GM18502 (cell line): ENCODE measurements around the gene SELENON.

Experiments used
- ATAC-seq: cut with Tn5 transposase; IDR thresholded peaks from one replicate; pipeline ENCODE4 v1.9.1; 2021; ENCODE audit warnings: mild to moderate bottlenecking; ENCODE audit not compliant: unreplicated experiment, poor library complexity

SELENON gene

GRCh38 chr1:25769625-25770383 is 30.2 kb upstream of the SELENON start:
- no peak for ATAC-seq

DNA sequence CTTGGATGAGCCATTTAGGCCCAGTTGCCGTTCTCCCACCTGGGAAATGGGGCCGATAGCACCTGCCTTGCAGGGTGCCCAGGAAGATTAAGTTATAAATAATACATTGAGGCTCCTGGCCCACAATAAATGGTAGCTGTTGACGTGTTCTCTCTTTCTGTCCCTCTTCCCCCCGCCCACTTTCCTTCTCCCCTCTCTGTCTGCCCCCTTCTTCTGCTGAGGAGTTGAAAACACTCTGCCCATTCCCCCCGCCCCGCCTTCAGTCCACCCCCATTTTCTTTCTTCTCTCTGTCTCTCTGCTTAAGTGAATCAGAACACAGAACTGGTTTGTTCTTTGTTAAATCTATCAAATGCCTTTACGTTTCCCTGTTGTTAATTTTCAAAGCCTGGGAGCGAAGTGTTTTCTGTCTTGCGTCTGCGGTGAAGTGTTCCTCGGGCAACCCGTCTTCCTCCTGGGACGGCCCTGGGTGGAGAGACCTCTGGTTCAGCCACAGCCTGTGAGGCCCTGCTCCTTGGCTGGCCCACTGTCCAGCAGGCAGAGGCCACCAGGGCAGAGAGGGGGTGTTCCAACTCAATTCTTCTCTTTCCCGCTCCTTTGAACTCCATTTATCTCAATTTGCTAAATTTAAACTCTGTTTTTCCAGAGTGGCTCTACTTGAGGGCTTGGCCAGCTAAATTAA is 29.3 kb upstream of the SELENON start:
- ATAC-seq = no peak

- ATAC-seq = no peak
These were observed 28.5 kb upstream of the SELENON start for GRCh38 chr1:25771221-25772114.

DNA sequence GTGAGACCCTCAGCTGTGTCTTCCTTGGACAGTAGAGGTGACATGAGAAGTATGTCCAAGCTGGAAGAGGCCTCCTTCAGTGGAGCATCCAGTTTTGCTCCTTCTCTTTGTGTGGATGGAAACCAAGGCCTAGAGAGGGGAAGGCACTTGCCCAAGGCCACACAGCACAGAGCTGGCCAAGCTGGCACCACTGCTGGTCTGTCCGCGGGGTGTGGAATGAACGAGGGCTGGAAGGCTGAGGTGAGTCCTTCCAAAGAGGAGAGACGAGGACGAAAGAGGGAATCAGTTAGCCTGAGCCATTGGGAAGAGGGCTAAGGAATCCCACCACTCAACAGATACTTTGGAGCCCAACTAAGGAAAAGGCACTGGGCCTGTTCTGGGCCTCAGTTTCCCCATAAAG is 27.8 kb upstream of the SELENON start:
- ATAC-seq = no peak

- no peak for ATAC-seq
These were observed 27.2 kb upstream of the SELENON start for GRCh38 chr1:25772692-25773245.

DNA sequence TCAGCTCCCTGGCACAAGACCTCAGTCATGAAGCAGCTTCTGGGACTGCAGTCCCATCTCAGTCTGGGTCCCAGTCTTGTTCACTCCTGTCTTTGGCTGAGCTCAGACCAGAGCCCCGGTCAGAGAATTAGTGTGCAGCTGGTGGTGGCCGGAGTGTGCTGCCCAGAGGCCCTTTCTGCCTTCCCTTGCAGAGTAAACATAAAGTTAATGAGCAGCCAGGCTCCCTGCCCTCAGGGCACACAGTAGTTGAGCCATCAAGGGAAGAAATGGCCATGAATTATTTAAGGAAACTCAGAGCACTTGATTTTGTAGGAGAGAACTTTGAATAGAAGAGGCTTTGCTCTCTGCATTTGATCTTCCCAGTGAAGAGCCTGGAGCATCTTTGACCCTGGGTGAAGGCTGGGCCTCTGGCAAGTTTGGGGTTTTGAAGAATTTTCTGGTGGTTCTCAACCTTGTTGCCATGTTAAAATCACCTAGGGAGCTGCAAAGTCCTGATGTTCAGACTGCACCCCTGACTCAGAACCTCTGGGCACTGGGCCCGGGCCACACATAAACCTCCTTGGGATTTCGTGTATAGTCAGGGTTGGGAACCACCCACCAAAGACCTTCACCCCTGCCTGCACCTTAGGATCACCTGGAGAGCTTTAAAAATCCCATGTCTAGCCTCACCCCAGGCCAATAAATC is 26.4 kb upstream of the SELENON start:
- ATAC-seq = no peak

- ATAC-seq = no peak
These were observed 25.7 kb upstream of the SELENON start for GRCh38 chr1:25774206-25774803.

GRCh38 chr1:25774921-25775771 is 24.8 kb upstream of the SELENON start:
- no peak for ATAC-seq

GRCh38 chr1:25779388-25779787 is 20.6 kb upstream of the SELENON start:
- ATAC-seq = no peak

DNA sequence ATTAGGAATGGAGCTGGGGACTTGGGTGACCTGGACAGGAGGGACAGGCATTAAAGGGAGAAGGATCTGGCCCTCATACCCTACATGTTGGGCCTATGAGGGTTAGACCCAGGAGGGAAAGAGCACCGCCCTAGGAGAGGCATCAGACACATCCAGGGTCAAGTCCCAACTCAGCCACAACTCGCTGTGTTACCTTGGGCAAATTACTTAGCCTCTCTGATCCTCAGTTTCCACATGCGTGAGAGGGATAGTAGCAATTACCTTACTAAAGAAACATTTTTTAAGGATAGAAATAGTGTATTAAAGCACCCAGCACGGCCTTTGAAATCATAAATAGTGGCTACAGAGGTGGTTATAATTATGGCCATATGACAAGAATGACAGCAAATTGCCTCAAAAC is 20.1 kb upstream of the SELENON start:
- ATAC-seq = no peak

DNA sequence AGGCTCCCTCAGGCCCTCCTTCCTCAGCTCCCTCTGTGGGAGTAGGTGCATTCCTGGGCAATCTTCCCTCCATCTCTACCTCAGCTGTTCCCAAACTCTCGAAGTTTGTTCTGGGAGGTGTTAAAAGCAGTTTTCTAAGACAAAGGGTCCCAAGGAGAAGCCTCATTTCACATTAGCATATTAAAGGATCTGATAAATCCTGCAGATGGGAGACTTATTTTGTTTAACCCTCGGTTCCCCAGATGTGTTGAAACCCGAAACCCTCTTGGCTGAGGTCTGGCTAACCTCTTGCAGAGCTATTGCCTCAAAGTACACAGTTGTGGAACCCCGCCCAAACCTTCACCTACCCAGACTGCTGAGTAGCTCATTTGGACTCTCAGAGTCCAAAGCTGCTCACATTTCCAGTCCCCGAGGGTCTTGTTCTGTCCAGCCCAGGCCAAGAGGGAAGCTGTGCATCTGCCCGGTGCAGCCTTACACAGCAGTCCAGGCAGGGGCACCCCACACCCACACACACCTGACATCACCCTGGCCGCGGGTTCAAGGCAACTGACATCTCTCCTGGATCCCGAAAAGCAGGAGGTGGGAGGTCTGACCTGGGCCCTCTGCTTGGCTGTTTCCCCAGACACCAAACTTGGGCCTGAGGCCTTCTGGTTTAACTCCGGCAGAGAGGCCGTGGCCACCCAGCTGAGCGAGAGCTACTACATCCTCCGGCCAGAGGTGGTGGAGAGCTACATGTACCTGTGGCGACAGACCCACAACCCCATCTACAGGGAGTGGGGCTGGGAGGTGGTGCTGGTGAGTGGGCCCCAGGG is 19.5 kb upstream of the SELENON start:
- no peak for ATAC-seq

GRCh38 chr1:25781130-25781433 is 18.9 kb upstream of the SELENON start:
- ATAC-seq = no peak

GRCh38 chr1:25782608-25783201 is 17.3 kb upstream of the SELENON start:
- ATAC-seq = no peak

DNA sequence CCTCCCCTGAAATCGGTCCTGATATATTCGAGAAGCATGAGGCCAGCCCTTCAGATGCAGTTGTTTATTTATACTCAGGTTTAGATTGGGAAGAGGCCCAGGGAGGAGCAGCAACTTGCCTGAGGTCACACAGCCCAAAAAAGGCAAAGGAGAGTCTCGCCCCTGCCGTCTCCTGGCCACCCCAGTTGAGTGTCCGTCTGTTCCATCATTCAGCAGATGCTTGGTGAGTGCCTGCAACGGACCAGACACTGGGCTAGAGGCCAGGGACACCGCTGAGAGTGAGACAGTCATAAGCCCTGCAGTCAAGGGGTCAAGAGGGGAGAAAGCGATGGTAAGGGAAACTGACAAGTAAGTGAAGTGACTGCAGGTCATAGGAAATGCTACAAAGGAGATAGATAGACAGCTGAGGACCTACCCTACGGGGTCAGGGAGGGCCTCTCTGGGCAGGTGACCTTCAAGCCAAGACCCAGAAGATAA is 15.4 kb upstream of the SELENON start:
- no peak for ATAC-seq

DNA sequence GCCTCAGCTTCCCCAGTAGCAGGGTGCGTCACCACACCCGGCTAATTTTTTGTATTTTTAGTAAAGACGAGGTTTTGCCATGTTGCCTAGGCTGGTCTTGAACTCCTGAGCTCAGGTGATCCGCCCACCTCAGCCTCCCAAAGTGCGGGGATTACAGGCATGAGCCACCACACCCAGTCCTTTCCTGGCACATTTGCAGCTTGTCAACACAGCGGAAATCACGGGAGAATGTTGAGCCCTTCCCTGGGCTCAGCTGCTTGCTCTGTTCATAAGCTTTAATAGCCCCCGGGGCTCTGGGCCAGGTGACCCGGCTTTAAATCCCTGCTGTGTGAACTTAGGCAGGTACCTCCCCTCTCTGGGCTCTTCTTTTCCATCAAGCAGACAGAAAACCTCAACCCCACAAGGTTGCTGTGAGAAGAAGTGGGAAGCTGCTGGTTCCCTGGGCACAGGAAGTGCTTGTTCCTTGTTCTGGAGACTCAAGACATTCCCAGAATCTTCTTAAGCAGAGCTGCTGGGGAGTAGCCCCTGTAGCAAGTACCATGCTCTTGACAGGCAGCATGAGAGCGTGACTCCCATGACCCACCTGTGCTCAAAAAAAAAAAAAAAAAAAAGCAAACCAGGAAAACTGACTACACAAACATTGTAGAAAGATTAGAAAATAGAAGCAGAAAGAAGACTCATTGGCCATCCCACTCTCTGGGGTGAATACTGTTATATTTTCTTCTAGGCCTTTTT is 14.5 kb upstream of the SELENON start:
- ATAC-seq = no peak

DNA sequence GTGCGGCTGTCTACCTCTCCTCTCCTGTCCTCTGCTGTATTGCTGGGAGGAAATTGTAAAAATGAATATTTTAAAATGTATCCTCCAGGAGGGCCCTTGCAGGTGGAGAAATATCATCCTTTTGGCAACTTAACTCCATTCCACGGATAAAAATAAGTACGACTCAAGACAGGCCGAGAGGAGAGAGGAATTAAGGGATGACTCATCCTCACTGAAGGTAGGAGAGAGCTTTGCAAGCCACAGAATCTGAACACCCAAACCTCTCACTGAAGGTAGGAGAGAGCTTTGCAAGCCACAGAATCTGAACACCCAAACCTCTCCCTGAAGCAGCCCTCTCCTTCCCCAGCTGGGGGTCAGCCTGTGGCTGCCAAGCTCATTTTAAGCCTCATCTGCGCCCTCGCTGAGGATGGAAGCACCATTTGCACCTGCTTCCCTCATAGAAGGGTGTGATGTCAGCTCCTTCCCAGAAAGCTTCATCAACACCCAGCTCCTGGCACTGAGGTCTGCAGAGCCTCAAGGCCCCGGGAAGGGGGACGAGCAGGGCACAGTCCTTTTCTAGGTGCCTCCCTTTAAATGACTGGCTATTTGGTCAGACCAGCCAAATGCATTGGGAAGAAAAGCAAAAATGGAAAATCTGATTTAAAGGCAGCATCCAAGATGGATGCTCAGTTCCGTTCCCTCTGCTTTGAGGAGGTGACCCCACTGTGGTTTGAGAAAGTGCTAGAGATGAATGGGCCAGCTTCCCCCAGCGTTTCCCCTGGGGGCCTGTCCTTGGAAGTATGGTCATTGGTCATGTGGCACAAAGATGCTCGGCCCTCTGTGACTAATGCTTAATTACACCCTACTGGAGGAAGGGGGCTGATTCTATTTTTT is 12.9 kb upstream of the SELENON start:
- ATAC-seq = no peak
